HG03196 (cell line): ENCODE results near the gene GART.

Experiments used
- ATAC-seq: cut with Tn5 transposase; IDR thresholded peaks from one replicate; pipeline ENCODE4 v1.9.1; 2021; ENCODE audit not compliant: unreplicated experiment

GART gene

GRCh38 chr21:33554236-33554981, 12.5 kb upstream of the GART start:
- no peak for ATAC-seq

GRCh38 chr21:33552999-33553598, 11.2 kb upstream of the GART start:
- ATAC-seq: no peak

GRCh38 chr21:33552093-33552998, 10.4 kb upstream of the GART start:
- no peak for ATAC-seq

GRCh38 chr21:33551664-33552063, 9.7 kb upstream of the GART start:
- ATAC-seq: no peak

- no peak for ATAC-seq
Measured at GRCh38 chr21:33550772-33551660, 9.1 kb upstream of the GART start.

- no peak for ATAC-seq
Measured at GRCh38 chr21:33549848-33550771, 8.2 kb upstream of the GART start.

GRCh38 chr21:33546086-33546485, 4.2 kb upstream of the GART start:
- no peak for ATAC-seq

- no peak for ATAC-seq
Measured at GRCh38 chr21:33544451-33545195, 2.7 kb upstream of the GART start.

GRCh38 chr21:33543505-33544129, 1.7 kb upstream of the GART start:
- ATAC-seq: peak; percentile 13

GRCh38 chr21:33542640-33543504, 955 bp upstream of the GART start, which contains the start of gene SON:
Gene SON, plus strand, starts transcription at chr21:33543038. Its CDS starts 55 bp downstream, at chr21:33543093.
- ATAC-seq: peak; percentile 94

- no peak for ATAC-seq
Measured at GRCh38 chr21:33541105-33541711, 709 bp downstream of the GART start.

GRCh38 chr21:33540711-33541104, 1.2 kb downstream of the GART start:
- no peak for ATAC-seq

GRCh38 chr21:33539616-33540015, 2.3 kb downstream of the GART start:
- ATAC-seq: no peak

GRCh38 chr21:33537212-33537611, 4.7 kb downstream of the GART start:
- no peak for ATAC-seq

- no peak for ATAC-seq
Measured at GRCh38 chr21:33531007-33531406, 10.9 kb downstream of the GART start.

- no peak for ATAC-seq
Measured at GRCh38 chr21:33522953-33523349, 19.0 kb downstream of the GART start.
